Endothelial cell of umbilical vein (primary cell): ENCODE measurements around the gene FER. TPM values are rescaled to one million over a fixed set of nuclear protein-coding genes. Genes with fewer than 3 reads are reported as not detected.

Source experiments
- BruUV-seq: library from RNA; stranded (reverse); fragments of 400-500 nt; replicated peaks from 2 replicates; lab custom pipeline; 2021; lab: Mats Ljungman, UMichigan
- CTCF ChIA-PET: fragments of 300-600, 350-600 bp; sonication (Branson Sonifier 250); formaldehyde crosslinking; loops from one replicate; lab custom pipeline; 2021; ENCODE audit warnings: antibody characterized with exemption, inconsistent platforms; lab: Charles Lee
- POLR2A ChIA-PET: fragments of 300-600, 350-600 bp; sonication (Branson Sonifier 250); formaldehyde crosslinking; loops from one replicate; lab custom pipeline; 2021; ENCODE audit warnings: antibody characterized with exemption, inconsistent platforms; lab: Charles Lee
- DNase-seq: peaks from one replicate; pipeline ENCODE4 v3.0.0-alpha.2; 2011; ENCODE audit warnings: low read depth, low spot score
- FAIRE-seq: peaks from 2 replicates; lab custom pipeline; 2011; peaks lifted over from hg19 to GRCh38; lab: Jason Lieb, UNC
- H2AFZ ChIP-seq: 2 replicates; pipeline ENCODE4 v1.6.0; 2012; ENCODE audit warnings: low read depth, low read length, control low read depth, inconsistent platforms
- H3K27ac ChIP-seq: 2 replicates; pipeline ENCODE4 v1.5.1; 2011; ENCODE audit warnings: low read depth, mild to moderate bottlenecking, control low read depth, low read length, moderate library complexity; ENCODE audit not compliant: insufficient read depth
- H3K27me3 ChIP-seq, 2 experiments: 2 replicates each; pipeline versions ENCODE4 v1.6.0 to v1.6.1; 2011; ENCODE audit warnings: low read length in 2 of 2, mixed read lengths in 1 of 2; ENCODE audit not compliant: control insufficient read depth in 2 of 2, insufficient read depth in 2 of 2
- H3K36me3 ChIP-seq, 2 experiments: 2 replicates in 1 of 2; 3 replicates in 1 of 2; pipeline ENCODE4 v1.5.1; 2011; ENCODE audit warnings: low read length in 2 of 2, mild to moderate bottlenecking in 1 of 2, moderate library complexity in 1 of 2; ENCODE audit not compliant: control insufficient read depth in 2 of 2, insufficient read depth in 2 of 2; ENCODE audit errors: extremely low read depth in 1 of 2
- H3K4me1 ChIP-seq: 3 replicates; pipeline ENCODE4 v1.5.1; 2011; ENCODE audit warnings: mild to moderate bottlenecking, low read length; ENCODE audit not compliant: control insufficient read depth, insufficient read depth; ENCODE audit errors: extremely low read depth
- H3K4me2 ChIP-seq: 2 replicates; pipeline ENCODE4 v1.6.1; 2011; ENCODE audit warnings: low read length, control low read depth, mixed read lengths; ENCODE audit not compliant: insufficient read depth
- H3K4me3 ChIP-seq, 3 experiments: fragments of 200-600 bp in 1 of 3; sonication (generic), shearing (Covaris generic) in 1 of 3; replicated peaks in 1 of 3; 2 replicates each; pipeline ENCODE4 v1.5.1; 2011 to 2016; ENCODE audit warnings: control low read depth in 3 of 3, low read length in 3 of 3, mild to moderate bottlenecking in 2 of 3, inconsistent platforms in 1 of 3, low read depth in 1 of 3, moderate library complexity in 1 of 3; ENCODE audit not compliant: insufficient read depth in 1 of 3
- H3K79me2 ChIP-seq: 2 replicates; pipeline ENCODE4 v1.6.0; 2012; ENCODE audit warnings: low read length, inconsistent platforms; ENCODE audit not compliant: control insufficient read depth, insufficient read depth
- H3K9ac ChIP-seq: replicated peaks from 2 replicates; pipeline ENCODE3; 2011; ENCODE audit warnings: low read length, control low read depth; ENCODE audit not compliant: insufficient read depth; ENCODE audit errors: extremely low read depth
- H3K9me1 ChIP-seq: replicated peaks from 3 replicates; pipeline ENCODE4 v1.6.0; 2011; ENCODE audit warnings: mild to moderate bottlenecking, low read length; ENCODE audit not compliant: control insufficient read depth, insufficient read depth; ENCODE audit errors: extremely low read depth
- H3K9me3 ChIP-seq: replicated peaks from 2 replicates; pipeline ENCODE4 v1.5.1; 2012; ENCODE audit warnings: low read length, inconsistent platforms; ENCODE audit not compliant: control insufficient read depth, insufficient read depth
- H4K20me1 ChIP-seq: replicated peaks from 2 replicates; pipeline ENCODE3; 2011; ENCODE audit warnings: mild to moderate bottlenecking, low read length; ENCODE audit not compliant: control insufficient read depth, insufficient read depth; ENCODE audit errors: extremely low read depth
- EZH2 ChIP-seq: IDR thresholded peaks from 2 replicates; pipeline ENCODE4 v1.6.1; 2012; ENCODE audit warnings: borderline replicate concordance, low read depth, mild to moderate bottlenecking, moderate library complexity, low read length, inconsistent platforms; ENCODE audit not compliant: severe bottlenecking
- FOS ChIP-seq: IDR thresholded peaks from 2 replicates; pipeline ENCODE4 v1.6.1; 2011; ENCODE audit warnings: mild to moderate bottlenecking, low read length, moderate library complexity, borderline replicate concordance; ENCODE audit not compliant: insufficient read depth
- MYC ChIP-seq: IDR thresholded peaks from one replicate; pipeline ENCODE4 v1.6.1; 2011; ENCODE audit warnings: mild to moderate bottlenecking, low read depth, low read length
- POLR2A ChIP-seq: IDR thresholded peaks from 2 replicates; pipeline ENCODE4 v1.6.1; 2012; ENCODE audit warnings: low read depth, mild to moderate bottlenecking, control low read depth, low read length
- dilution Hi-C: fragments of 300-500 bp; cut with MboI; formaldehyde crosslinking; loops from one replicate; pipeline ENCODE4 v1.15.0; 2019; ENCODE audit warnings: low sequenced_read_pairs; ENCODE audit not compliant: extremely low pct_ligation_motif_present
- intact Hi-C: fragments of 100-400 bp; cut with micrococcal nuclease; formaldehyde crosslinking; loops from one replicate; pipeline ENCODE4 v1.10.0; 2022
- polyA plus RNA-seq, 4 experiments: library from polyadenylated mRNA; depleted of rRNA in 3 of 4; stranded (reverse) in 3 of 4; unstranded in 1 of 4; fragments of >200 nt; gene quantifications; 2 replicates each; pipeline versions ENCODE4 v1.2.1 to v1.2.3, GENCODE V29; 2011 to 2012; ENCODE audit warnings: missing spikeins in 1 of 4
- total RNA-seq: library from RNA; stranded (reverse); gene quantifications from 2 replicates; pipeline ENCODE4 v1.2.3, GENCODE V29; 2021
- TF ChIP-seq, protein P1 (sequence below): IDR thresholded peaks from 2 replicates; pipeline ENCODE4 v1.6.1; 2011; ENCODE audit not compliant: insufficient read depth, insufficient read length
- TF ChIP-seq, protein P2 (sequence below), 2 donors: IDR thresholded peaks; 1 replicate in 1 of 2; 2 replicates in 1 of 2; pipeline ENCODE4 v1.5.1; 2011; ENCODE audit warnings: low read length in 2 of 2, mild to moderate bottlenecking in 2 of 2, moderate library complexity in 2 of 2, control low read depth in 1 of 2, inconsistent platforms in 1 of 2, low read depth in 1 of 2; ENCODE audit not compliant: insufficient read depth in 1 of 2; ENCODE audit errors: extremely low read depth in 1 of 2

The FER gene
- total and polyA plus RNA-seq, 2 donors (not counting 3 experiments of a cell fraction or from before 2014, with no cell fraction given), result 2.3 to 27.5 TPM

DNA sequence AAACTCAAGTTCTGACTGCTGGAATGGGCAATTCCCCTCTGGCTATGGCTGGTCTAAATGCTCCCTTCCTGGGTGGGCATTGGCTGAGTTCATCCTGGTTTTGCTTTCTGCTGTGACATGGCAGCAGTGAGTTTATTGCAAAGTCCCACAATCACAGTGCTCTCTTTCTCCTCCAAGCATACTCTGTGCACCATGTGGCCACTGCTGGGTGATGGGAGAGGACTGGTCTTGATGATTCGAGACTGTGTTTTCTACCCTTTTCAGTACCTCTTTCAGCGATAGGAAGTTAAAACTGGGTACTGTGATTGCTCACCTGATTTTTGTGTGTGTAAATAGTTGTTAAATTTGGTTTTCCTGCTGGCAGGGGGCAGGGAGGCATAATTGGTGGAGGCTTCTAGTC is 49.7 kb downstream of the FER start:
- H3K9ac ChIP-seq, result no peak overlapping the region
- H3K9me1 ChIP-seq, result no peaks in the 10 kb centered on the region
- no peaks in the 10 kb centered on the region for H3K9me3 ChIP-seq
- no peak overlapping the region for H3K4me3 ChIP-seq
- H3K27me3 ChIP-seq, result no peaks in the 10 kb centered on the region
- BruUV-seq, result no TSS peak
- H3K4me1 ChIP-seq, result peaks cover 10% of the 10 kb centered on the region
- DNase-seq, result no peak
- no peaks in the 10 kb centered on the region for H3K36me3 ChIP-seq
- no peak overlapping the region for H3K4me2 ChIP-seq
- dilution Hi-C loops, result no loop called here
- FAIRE-seq, result no peak
- intact Hi-C loops, result no loop called here
- no peaks in the 10 kb centered on the region for H4K20me1 ChIP-seq
- no peak overlapping the region for H2AFZ ChIP-seq
- TF ChIP-seq, protein P1, sequence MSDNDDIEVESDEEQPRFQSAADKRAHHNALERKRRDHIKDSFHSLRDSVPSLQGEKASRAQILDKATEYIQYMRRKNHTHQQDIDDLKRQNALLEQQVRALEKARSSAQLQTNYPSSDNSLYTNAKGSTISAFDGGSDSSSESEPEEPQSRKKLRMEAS, result no peak
- TF ChIP-seq EZH2 (no peak), FOS (no peak)
- no peak overlapping the region for H3K27ac ChIP-seq
- CTCF ChIA-PET, result no interaction called here
- H3K79me2 ChIP-seq, result peaks cover under 1% of the 10 kb centered on the region
- POLR2A ChIA-PET, result no interaction called here

DNA sequence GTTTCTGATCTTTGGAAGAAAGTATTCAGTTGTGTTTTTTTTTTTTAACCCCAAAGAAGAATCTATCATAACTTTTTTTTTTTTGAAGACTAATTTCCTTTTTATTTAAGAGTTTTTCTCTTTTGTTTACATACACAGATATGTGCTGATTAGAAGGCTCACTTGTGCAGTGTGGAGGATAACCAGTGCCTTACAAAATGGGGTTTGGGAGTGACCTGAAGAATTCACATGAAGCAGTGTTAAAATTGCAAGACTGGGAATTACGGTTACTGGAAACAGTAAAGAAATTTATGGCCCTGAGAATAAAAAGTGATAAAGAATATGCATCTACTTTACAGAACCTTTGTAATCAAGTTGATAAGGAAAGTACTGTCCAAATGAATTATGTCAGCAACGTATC is 50.3 kb downstream of the FER start:
- H3K9me1 ChIP-seq, result no peaks in the 10 kb centered on the region
- no peak overlapping the region for H3K9ac ChIP-seq
- FAIRE-seq (no peak), DNase-seq (no peak)
- no peak for TF ChIP-seq MYC
- TF ChIP-seq POLR2A, result no peak
- TF ChIP-seq, protein P2, sequence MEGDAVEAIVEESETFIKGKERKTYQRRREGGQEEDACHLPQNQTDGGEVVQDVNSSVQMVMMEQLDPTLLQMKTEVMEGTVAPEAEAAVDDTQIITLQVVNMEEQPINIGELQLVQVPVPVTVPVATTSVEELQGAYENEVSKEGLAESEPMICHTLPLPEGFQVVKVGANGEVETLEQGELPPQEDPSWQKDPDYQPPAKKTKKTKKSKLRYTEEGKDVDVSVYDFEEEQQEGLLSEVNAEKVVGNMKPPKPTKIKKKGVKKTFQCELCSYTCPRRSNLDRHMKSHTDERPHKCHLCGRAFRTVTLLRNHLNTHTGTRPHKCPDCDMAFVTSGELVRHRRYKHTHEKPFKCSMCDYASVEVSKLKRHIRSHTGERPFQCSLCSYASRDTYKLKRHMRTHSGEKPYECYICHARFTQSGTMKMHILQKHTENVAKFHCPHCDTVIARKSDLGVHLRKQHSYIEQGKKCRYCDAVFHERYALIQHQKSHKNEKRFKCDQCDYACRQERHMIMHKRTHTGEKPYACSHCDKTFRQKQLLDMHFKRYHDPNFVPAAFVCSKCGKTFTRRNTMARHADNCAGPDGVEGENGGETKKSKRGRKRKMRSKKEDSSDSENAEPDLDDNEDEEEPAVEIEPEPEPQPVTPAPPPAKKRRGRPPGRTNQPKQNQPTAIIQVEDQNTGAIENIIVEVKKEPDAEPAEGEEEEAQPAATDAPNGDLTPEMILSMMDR (IDR thresholded peaks at IDR 0.05; ENCODE audit: extremely low read depth in 1 of 2, insufficient read depth in 1 of 2, low read depth in 1 of 2, low read length in 2 of 2), result no peak
- no peaks in the 10 kb centered on the region for H3K27me3 ChIP-seq
- H3K4me2 ChIP-seq, result no peak overlapping the region
- POLR2A ChIA-PET, result no interaction called here
- no peak overlapping the region for H2AFZ ChIP-seq
- H3K9me3 ChIP-seq, result no peaks in the 10 kb centered on the region
- CTCF ChIA-PET, result interaction anchor here (1.6 kb wide), 1 partner anchor 8 kb away, joined by 5 read pairs; no protein-coding TSS in a partner anchor
- BruUV-seq, result no TSS peak
- H3K27ac ChIP-seq, result no peak overlapping the region
- H4K20me1 ChIP-seq, result no peaks in the 10 kb centered on the region
- intact Hi-C loops (no loop called here), dilution Hi-C loops (no loop called here)
- no peak overlapping the region for H3K4me3 ChIP-seq
- H3K79me2 ChIP-seq, result peaks cover 2% of the 10 kb centered on the region
- H3K36me3 ChIP-seq, result no peaks in the 10 kb centered on the region
- H3K4me1 ChIP-seq, result peaks cover 10% of the 10 kb centered on the region
